ENCODE results near the gene INHBB.

Gene INHBB

GRCh38 chr2:120373424-120373823 is 27.5 kb downstream of the INHBB start:
- H3K79me1 ChIP-seq (replicated peaks; ENCODE audit: low read length, poor library complexity, severe bottlenecking), result no peaks in the 10 kb centered on the region
- no peak overlapping the region for H3K18ac ChIP-seq (ENCODE audit: low read depth in 1 of 2, low read length in 2 of 2)
- H3K23ac ChIP-seq (ENCODE audit: low read length in 2 of 2), result no peak overlapping the region
- no peaks in the 10 kb centered on the region for H3K36me3 ChIP-seq (ENCODE audit: control insufficient read depth in 1 of 2, insufficient read depth in 2 of 2, low read depth in 1 of 2, low read length in 2 of 2)
- no peak overlapping the region for H3K14ac ChIP-seq (ENCODE audit: low read length in 2 of 2)
- no peak overlapping the region for H3K27ac ChIP-seq (ENCODE audit: low read length, poor library complexity, severe bottlenecking)
- H2AFZ ChIP-seq (ENCODE audit: low read depth, low read length), result no peak overlapping the region
- no peak overlapping the region for H3K9ac ChIP-seq (ENCODE audit: low read length)
- DNase-seq, result no peak
- no peak overlapping the region for H3K4me2 ChIP-seq (ENCODE audit: low read length, poor library complexity, severe bottlenecking)
- H3K9me3 ChIP-seq (ENCODE audit: control insufficient read depth, low read length), result no peaks in the 10 kb centered on the region
- no peak overlapping the region for H2BK15ac ChIP-seq (ENCODE audit: low read depth, poor library complexity, severe bottlenecking)
- peaks cover 4% of the 10 kb centered on the region for H3K4me1 ChIP-seq (ENCODE audit: control insufficient read depth, insufficient read depth, low read depth, low read length)
- 31% methylated on average over 10 of the region's 10 CpGs for WGBS
- H3K27me3 ChIP-seq (ENCODE audit: control insufficient read depth in 1 of 2, insufficient read depth in 1 of 2, low read length in 2 of 2), result peaks cover 42 to 65% of the 10 kb centered on the region in 2 experiments
- no peak overlapping the region for H2BK5ac ChIP-seq (ENCODE audit: low read depth, low read length, poor library complexity, severe bottlenecking)
- no peak overlapping the region for H4K91ac ChIP-seq (ENCODE audit: low read length)
- H2BK120ac ChIP-seq (ENCODE audit: low read depth, low read length), result no peak overlapping the region
- H3K4me3 ChIP-seq (ENCODE audit: insufficient read depth in 1 of 2, low read depth in 1 of 2, low read length in 2 of 2), result no peak overlapping the region
- no peak overlapping the region for H3K4ac ChIP-seq (ENCODE audit: low read depth in 1 of 2, low read length in 2 of 2)
- no peak overlapping the region for H2AK5ac ChIP-seq (ENCODE audit: low read length, severe bottlenecking)
- no peak overlapping the region for H2BK12ac ChIP-seq (ENCODE audit: low read length in 2 of 2)
- no peak overlapping the region for H4K8ac ChIP-seq (ENCODE audit: low read length)

GRCh38 chr2:120374821-120375220 is 28.9 kb downstream of the INHBB start:
- no peak overlapping the region for H2BK12ac ChIP-seq (ENCODE audit: low read length in 2 of 2)
- no peak overlapping the region for H2BK15ac ChIP-seq (ENCODE audit: low read depth, poor library complexity, severe bottlenecking)
- H3K23ac ChIP-seq (ENCODE audit: low read length in 2 of 2), result no peak overlapping the region
- no peak overlapping the region for H4K8ac ChIP-seq (ENCODE audit: low read length)
- H3K27me3 ChIP-seq (ENCODE audit: control insufficient read depth in 1 of 2, insufficient read depth in 1 of 2, low read length in 2 of 2), result peaks cover 55 to 68% of the 10 kb centered on the region in 2 experiments
- WGBS, result 80% methylated on average over 5 of the region's 5 CpGs
- H3K4me2 ChIP-seq (ENCODE audit: low read length, poor library complexity, severe bottlenecking), result no peak overlapping the region
- no peak overlapping the region for H2AFZ ChIP-seq (ENCODE audit: low read depth, low read length)
- no peaks in the 10 kb centered on the region for H3K36me3 ChIP-seq (ENCODE audit: control insufficient read depth in 1 of 2, insufficient read depth in 2 of 2, low read depth in 1 of 2, low read length in 2 of 2)
- no peak overlapping the region for H3K9ac ChIP-seq (ENCODE audit: low read length)
- H3K4me3 ChIP-seq (ENCODE audit: insufficient read depth in 1 of 2, low read depth in 1 of 2, low read length in 2 of 2), result no peak overlapping the region
- H3K4ac ChIP-seq (ENCODE audit: low read depth in 1 of 2, low read length in 2 of 2), result no peak overlapping the region
- no peaks in the 10 kb centered on the region for H3K9me3 ChIP-seq (ENCODE audit: control insufficient read depth, low read length)
- no peak overlapping the region for H3K27ac ChIP-seq (ENCODE audit: low read length, poor library complexity, severe bottlenecking)
- H3K4me1 ChIP-seq (ENCODE audit: control insufficient read depth, insufficient read depth, low read depth, low read length), result peaks cover 4% of the 10 kb centered on the region
- H2AK5ac ChIP-seq (ENCODE audit: low read length, severe bottlenecking), result no peak overlapping the region
- H3K79me1 ChIP-seq (replicated peaks; ENCODE audit: low read length, poor library complexity, severe bottlenecking), result no peaks in the 10 kb centered on the region
- H3K14ac ChIP-seq (ENCODE audit: low read length in 2 of 2), result no peak overlapping the region
- H2BK120ac ChIP-seq (ENCODE audit: low read depth, low read length), result no peak overlapping the region
- no peak overlapping the region for H2BK5ac ChIP-seq (ENCODE audit: low read depth, low read length, poor library complexity, severe bottlenecking)
- no peak overlapping the region for H4K91ac ChIP-seq (ENCODE audit: low read length)
- H3K18ac ChIP-seq (ENCODE audit: low read depth in 1 of 2, low read length in 2 of 2), result no peak overlapping the region
- no peak for DNase-seq

GRCh38 chr2:120375251-120376020 is 29.5 kb downstream of the INHBB start:
- Histone ChIP-seq H3K79me1 (replicated peaks; ENCODE audit: low read length, poor library complexity, severe bottlenecking) (no peaks in the 10 kb centered on the region), H3K9ac (ENCODE audit: low read length) (no peak overlapping the region)
- 83% methylated on average over 12 of the region's 14 CpGs for WGBS

GRCh38 chr2:120376101-120376500 is 30.2 kb downstream of the INHBB start:
- Histone ChIP-seq H2AK5ac (ENCODE audit: low read length, severe bottlenecking) (no peak overlapping the region), H4K91ac (ENCODE audit: low read length) (no peak overlapping the region), H3K4me3 (ENCODE audit: insufficient read depth in 1 of 2, low read depth in 1 of 2, low read length in 2 of 2) (no peak overlapping the region), H2BK5ac (ENCODE audit: low read depth, low read length, poor library complexity, severe bottlenecking) (no peak overlapping the region), H3K79me1 (replicated peaks; ENCODE audit: low read length, poor library complexity, severe bottlenecking) (no peaks in the 10 kb centered on the region), H2BK120ac (ENCODE audit: low read depth, low read length) (no peak overlapping the region), H3K9me3 (ENCODE audit: control insufficient read depth, low read length) (no peaks in the 10 kb centered on the region), H2BK12ac (ENCODE audit: low read length in 2 of 2) (no peak overlapping the region), H3K36me3 (ENCODE audit: control insufficient read depth in 1 of 2, insufficient read depth in 2 of 2, low read depth in 1 of 2, low read length in 2 of 2) (no peaks in the 10 kb centered on the region), H2AFZ (ENCODE audit: low read depth, low read length) (no peak overlapping the region), H3K9ac (ENCODE audit: low read length) (no peak overlapping the region), H3K18ac (ENCODE audit: low read depth in 1 of 2, low read length in 2 of 2) (no peak overlapping the region), H3K4me2 (ENCODE audit: low read length, poor library complexity, severe bottlenecking) (no peak overlapping the region), H2BK15ac (ENCODE audit: low read depth, poor library complexity, severe bottlenecking) (no peak overlapping the region), H3K4ac (ENCODE audit: low read depth in 1 of 2, low read length in 2 of 2) (no peak overlapping the region), H3K27ac (ENCODE audit: low read length, poor library complexity, severe bottlenecking) (no peak overlapping the region), H3K4me1 (ENCODE audit: control insufficient read depth, insufficient read depth, low read depth, low read length) (peaks cover 4% of the 10 kb centered on the region), H4K8ac (ENCODE audit: low read length) (no peak overlapping the region), H3K27me3 (ENCODE audit: control insufficient read depth in 1 of 2, insufficient read depth in 1 of 2, low read length in 2 of 2) (peaks cover 67 to 80% of the 10 kb centered on the region in 2 experiments), H3K23ac (ENCODE audit: low read length in 2 of 2) (no peak overlapping the region), H3K14ac (ENCODE audit: low read length in 2 of 2) (no peak overlapping the region)
- WGBS, result 78% methylated on average over 12 of the region's 12 CpGs
- DNase-seq, result no peak

More at GRCh38 chr2:120375251-120376020, 29.5 kb downstream of the INHBB start:
- H3K4ac ChIP-seq (ENCODE audit: low read depth in 1 of 2, low read length in 2 of 2), result no peak overlapping the region
- H3K18ac ChIP-seq (ENCODE audit: low read depth in 1 of 2, low read length in 2 of 2), result no peak overlapping the region
- no peaks in the 10 kb centered on the region for H3K36me3 ChIP-seq (ENCODE audit: control insufficient read depth in 1 of 2, insufficient read depth in 2 of 2, low read depth in 1 of 2, low read length in 2 of 2)
- H3K14ac ChIP-seq (ENCODE audit: low read length in 2 of 2), result no peak overlapping the region
- H2AK5ac ChIP-seq (ENCODE audit: low read length, severe bottlenecking), result no peak overlapping the region
- no peak overlapping the region for H3K23ac ChIP-seq (ENCODE audit: low read length in 2 of 2)
- H2BK15ac ChIP-seq (ENCODE audit: low read depth, poor library complexity, severe bottlenecking), result no peak overlapping the region
- no peaks in the 10 kb centered on the region for H3K9me3 ChIP-seq (ENCODE audit: control insufficient read depth, low read length)
- H3K4me3 ChIP-seq (ENCODE audit: insufficient read depth in 1 of 2, low read depth in 1 of 2, low read length in 2 of 2), result no peak overlapping the region
- H3K27ac ChIP-seq (ENCODE audit: low read length, poor library complexity, severe bottlenecking), result no peak overlapping the region
- H4K91ac ChIP-seq (ENCODE audit: low read length), result no peak overlapping the region
- H2BK120ac ChIP-seq (ENCODE audit: low read depth, low read length), result no peak overlapping the region
- no peak overlapping the region for H2BK5ac ChIP-seq (ENCODE audit: low read depth, low read length, poor library complexity, severe bottlenecking)
- peaks cover 61 to 74% of the 10 kb centered on the region in 2 experiments for H3K27me3 ChIP-seq (ENCODE audit: control insufficient read depth in 1 of 2, insufficient read depth in 1 of 2, low read length in 2 of 2)
- no peak overlapping the region for H2AFZ ChIP-seq (ENCODE audit: low read depth, low read length)
- H2BK12ac ChIP-seq (ENCODE audit: low read length in 2 of 2), result no peak overlapping the region
- no peak overlapping the region for H3K4me2 ChIP-seq (ENCODE audit: low read length, poor library complexity, severe bottlenecking)
- H3K4me1 ChIP-seq (ENCODE audit: control insufficient read depth, insufficient read depth, low read depth, low read length), result peaks cover 4% of the 10 kb centered on the region
- H4K8ac ChIP-seq (ENCODE audit: low read length), result no peak overlapping the region
- DNase-seq, result no peak
